GF-D8 (cell line): Measurements from ENCODE around the gene CCDC78.

Experiments used
- DNase-seq: peaks from one replicate; lab custom pipeline; 2025; lab: John Stamatoyannopoulos, UW

The CCDC78 gene

DNA sequence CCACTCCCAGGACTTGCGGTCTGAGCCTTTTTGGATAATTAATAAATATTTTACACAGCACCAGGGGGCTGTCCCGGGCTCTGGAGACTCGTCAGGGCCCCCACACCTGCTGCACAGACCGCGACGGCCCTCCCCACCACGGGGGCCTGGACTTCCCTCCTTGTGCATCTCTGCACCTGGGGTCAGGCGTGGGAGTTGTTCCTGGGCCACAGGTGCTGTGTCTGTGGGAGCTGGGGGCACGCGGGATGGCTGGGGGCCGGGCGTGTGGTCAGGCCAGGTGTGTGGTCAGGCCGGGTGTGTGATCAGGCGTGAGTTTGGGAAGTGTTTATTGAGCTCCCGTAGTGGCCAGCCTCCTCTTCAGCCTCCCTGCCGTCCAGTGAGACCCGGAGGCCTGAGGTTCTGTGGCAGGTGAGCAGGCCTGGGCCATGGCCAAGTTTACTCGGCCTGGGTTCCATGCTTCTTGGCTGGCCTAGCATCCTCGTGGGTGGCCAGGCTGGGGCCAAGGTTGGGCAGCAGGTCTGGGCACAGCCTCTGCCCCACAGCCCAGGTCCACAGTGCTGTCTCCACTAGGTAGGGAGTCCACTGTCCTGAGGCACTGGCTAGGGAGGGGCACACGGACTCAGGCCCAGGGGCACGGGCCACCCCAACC lies 47.9 kb downstream of the CCDC78 start:
- DNase-seq, result no peak

DNA sequence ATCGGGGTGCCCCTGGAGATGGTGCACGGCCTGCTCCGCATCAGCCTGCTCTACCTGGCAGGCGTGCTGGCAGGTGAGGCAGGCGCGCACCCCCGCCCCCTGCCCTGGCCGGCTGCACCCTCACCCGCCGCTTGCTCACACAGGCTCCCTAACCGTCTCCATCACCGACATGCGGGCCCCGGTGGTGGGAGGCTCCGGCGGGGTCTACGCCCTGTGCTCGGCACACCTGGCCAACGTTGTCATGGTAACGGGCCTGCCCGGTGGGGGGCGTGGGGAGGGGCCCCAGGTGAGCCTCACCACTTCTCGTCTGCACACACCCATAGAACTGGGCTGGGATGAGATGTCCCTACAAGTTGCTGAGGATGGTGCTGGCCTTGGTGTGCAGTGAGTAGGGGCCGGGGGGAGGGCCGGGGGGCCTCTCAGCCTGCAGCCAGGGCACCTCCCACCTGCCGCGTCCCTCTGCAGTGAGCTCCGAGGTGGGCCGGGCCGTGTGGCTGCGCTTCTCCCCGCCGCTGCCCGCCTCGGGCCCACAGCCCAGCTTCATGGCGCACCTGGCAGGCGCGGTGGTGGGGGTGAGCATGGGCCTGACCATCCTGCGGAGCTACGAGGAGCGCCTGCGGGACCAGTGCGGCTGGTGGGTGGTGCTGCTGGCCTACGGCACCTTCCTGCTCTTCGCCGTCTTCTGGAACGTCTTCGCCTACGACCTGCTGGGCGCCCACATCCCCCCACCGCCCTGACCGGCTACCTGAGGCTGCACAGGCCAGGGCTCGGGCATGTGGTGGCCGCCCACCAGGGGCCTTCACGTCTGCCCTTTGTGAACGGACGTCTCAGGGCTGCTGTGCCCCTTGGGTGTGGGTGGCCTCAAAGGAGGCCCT lies 48.7 kb downstream of the CCDC78 start:
- no peak for DNase-seq

DNA sequence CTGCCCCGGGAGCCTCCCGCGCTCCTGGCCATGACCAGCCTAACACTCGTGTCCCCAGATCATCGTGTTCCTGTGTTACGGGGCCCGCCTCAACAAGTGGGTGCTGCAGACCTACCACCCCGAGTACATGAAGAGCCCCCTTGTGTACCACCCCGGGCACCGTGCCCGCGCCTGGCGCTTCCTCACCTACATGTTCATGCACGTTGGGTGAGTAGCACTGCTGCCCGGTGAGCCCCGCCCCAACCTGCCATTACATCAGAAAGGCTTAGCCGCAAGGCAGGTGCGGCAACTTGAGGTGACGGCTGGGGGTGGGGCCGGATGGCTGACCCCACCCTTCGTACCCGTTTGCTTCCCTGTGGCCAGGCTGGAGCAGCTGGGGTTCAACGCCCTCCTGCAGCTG lies 49.3 kb downstream of the CCDC78 start:
- no peak for DNase-seq

DNA sequence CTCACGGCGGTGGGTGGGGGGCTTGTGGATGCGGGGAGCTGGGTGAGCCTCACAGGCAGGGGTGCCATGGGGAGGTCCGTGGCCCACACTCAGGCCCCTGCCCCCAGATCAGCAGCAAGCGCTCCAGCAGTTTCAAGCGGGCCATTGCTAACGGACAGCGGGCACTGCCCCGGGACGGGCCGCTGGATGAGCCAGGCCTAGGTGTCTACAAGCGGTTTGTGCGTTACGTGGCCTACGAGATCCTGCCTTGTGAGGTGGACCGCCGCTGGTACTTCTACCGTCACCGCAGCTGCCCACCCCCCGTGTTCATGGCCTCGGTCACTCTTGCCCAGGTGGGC lies 49.7 kb downstream of the CCDC78 start:
- no peak for DNase-seq

DNA sequence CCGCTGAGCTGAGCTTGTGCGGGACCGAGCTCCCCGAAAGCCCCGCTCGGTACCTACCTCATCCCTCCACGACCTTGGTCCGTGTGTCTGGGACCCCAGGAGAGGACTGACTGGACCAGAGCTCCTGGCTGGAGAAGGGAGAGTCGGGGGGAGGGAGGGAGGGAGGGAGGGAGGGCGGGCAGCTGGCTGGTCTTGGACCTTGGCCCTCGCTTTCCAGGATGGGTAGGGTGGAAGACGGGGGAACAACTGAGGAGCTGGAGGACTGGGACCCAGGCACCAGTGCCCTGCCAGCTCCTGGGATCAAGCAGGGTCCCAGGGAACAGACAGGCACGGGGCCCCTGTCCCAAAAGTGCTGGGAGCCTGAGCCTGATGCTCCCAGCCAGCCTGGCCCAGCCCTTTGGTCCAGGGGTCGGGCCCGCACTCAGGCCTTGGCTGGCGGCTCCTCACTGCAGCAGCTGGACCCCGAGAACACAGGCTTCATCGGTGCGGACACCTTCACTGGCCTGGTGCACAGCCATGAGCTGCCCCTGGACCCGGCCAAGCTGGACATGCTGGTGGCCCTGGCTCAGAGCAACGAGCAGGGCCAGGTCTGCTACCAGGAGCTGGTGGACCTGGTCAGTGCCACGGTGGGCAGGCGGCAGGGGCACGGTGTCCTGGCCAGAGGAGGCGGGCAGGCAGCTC lies 50.2 kb downstream of the CCDC78 start:
- no peak for DNase-seq

DNA sequence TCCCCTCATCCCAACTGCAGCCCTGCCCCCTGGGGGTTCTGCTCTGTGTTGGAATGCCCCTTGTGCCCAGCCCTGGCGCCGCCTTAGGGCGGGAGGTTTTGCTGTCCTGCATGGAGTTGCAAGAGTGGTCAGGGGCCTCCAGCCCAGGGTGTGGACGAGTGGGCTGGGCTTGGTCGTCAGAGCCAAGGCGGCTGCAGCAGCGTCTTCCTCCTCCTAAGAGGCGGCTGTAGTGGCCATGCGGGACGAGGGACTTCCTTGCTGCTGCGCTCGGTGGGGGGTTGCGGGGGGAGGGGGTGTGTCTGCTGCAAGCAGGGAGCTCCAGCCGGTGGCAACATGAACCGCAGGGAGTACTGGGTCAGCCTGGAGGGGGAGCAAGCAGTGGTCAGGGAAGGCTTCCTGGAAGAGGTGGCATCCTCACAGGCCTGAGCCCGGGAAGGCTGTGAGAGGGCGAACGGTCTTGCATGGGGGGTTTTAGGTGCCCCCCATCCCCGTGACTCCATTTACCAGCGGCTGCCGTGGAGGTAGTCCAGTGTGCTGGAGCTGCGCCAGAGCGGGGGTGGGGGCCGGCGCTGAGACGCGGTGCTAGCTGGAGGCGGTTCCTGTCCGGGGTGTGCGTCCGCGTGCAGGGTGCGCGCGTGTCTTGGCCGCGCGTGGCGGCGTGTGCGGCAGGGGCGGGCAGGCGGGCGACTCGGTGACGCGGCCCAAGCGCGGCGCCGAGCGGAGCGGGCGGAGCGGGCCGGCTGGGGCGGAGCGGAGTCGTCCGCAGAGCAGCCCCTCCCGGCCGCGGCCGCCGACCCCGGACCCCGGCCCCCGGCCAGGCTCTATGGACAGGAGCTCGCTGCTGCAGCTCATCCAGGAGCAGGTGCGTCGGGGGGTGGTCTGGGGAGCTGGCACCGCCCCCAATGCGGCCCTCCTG lies 51.0 kb downstream of the CCDC78 start, which contains the start of gene RHBDL1:
Gene RHBDL1, plus strand, starts transcription at position 704 of the 916 bp plus-strand sequence. Its CDS starts 120 bp downstream, at position 824.
- no peak for DNase-seq

DNA sequence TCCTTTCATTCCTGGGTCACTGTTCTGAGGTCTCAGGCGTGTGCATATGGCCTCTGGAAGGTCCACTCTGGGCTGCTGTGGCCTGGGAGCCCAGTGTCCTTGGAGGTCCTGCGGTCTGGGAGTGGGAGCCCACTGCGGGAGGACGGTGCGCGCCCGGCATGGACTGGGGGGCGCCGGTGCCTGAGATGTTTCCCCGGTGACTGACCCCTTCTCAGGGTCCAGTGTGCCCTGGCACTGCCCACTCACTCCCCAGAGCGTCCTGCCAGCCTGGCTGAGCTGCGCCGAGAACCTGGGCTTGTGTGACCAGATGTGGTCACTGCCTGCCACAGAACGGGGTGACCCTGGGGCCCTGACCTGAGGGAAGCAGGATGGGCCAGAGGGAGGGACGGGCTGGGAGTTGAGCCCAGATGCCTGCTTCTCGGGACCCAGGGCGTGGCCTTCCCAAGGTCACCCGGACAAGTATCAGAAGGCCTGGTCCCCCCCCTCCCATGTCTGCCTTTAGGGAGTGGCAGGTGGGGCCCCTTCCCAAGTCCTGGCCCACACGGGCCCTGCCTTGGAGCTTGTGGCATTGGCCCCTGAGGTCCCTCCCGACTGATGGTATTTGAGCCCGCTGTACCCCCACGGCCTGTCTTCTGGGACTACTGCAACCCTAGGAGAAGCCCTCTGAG lies 51.9 kb downstream of the CCDC78 start:
- DNase-seq, result no peak

DNA sequence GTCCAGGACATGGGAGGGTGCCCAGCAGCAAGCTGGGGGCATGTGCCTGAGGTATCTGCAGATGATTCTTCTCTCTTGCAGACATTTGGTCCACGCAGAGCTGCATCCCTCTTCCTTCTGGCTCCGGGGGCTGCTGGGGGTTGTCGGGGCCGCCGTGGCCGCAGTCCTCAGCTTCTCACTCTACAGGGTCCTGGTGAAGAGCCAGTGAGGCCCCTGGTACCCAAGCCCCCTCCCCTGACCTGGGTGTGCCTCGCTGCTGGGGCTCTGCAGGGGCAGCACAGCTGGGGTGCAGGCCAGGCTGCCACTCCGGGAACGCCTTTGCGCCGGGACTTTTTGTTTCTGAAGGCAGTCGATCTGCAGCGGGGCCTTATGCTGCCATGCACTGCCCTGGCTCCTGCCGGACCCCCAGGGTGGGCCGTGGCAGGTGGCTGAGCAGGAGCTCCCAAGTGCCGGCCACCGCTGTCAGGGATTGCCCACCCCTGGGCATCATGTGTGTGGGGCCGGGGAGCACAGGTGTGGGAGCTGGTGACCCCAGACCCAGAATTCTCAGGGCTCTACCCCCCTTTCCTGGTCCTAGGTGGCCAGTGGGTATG lies 52.7 kb downstream of the CCDC78 start:
- DNase-seq, result no peak

DNA sequence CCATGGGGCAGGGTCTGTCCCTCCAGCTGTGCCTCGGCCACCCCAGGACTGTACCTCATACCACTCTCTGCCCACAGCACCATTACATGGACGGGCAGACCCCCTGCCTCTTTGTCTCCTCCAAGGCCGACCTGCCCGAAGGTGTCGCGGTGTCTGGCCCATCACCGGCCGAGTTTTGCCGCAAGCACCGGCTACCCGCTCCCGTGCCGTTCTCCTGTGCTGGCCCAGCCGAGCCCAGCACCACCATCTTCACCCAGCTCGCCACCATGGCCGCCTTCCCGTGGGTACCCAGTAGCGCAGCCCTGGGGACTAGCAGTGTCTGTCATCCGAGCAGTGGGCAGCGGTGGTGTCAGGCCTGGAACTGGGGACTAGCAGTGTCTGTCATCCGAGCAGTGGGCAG lies 53.4 kb downstream of the CCDC78 start:
- no peak for DNase-seq
